HG03039 (cell line): ENCODE data around the gene MT1F.
"Not testable (repeated sequence)": the region's sequence is repeated elsewhere in the genome, so short reads cannot be mapped to it uniquely, and the experiment has no call there.

ENCODE experiments used
- ATAC-seq: cut with Tn5 transposase; IDR thresholded peaks from one replicate; pipeline ENCODE4 v1.9.1; 2021; ENCODE audit warnings: mild to moderate bottlenecking, moderate library complexity; ENCODE audit not compliant: unreplicated experiment

Gene MT1F

GRCh38 chr16:56669840-56670619 is 12.3 kb downstream of the MT1F start:
- no peak for ATAC-seq

GRCh38 chr16:56670620-56670934 is 12.8 kb downstream of the MT1F start:
- ATAC-seq: no peak

- ATAC-seq: not testable (repeated sequence)
Measured at GRCh38 chr16:56671691-56672090, 13.9 kb downstream of the MT1F start.

- ATAC-seq: not testable (repeated sequence)
Measured at GRCh38 chr16:56672171-56672570, 14.4 kb downstream of the MT1F start.

GRCh38 chr16:56672761-56673536 is 15.2 kb downstream of the MT1F start:
- no peak for ATAC-seq

GRCh38 chr16:56673921-56674320 is 16.2 kb downstream of the MT1F start:
- no peak for ATAC-seq

GRCh38 chr16:56674570-56674969 is 16.8 kb downstream of the MT1F start:
- not testable (repeated sequence) for ATAC-seq

GRCh38 chr16:56675685-56676210 is 18.0 kb downstream of the MT1F start:
- ATAC-seq: no peak

GRCh38 chr16:56677474-56677873 is 19.7 kb downstream of the MT1F start:
- no peak for ATAC-seq

- no peak for ATAC-seq
Measured at GRCh38 chr16:56679078-56679730, 21.4 kb downstream of the MT1F start.

- no peak for ATAC-seq
Measured at GRCh38 chr16:56679818-56680217, 22.1 kb downstream of the MT1F start.

GRCh38 chr16:56681939-56682702 is 24.4 kb downstream of the MT1F start, which contains the start of gene MT1X:
Gene MT1X, plus strand, starts transcription at chr16:56682470. Its CDS starts 71 bp downstream, at chr16:56682541.
- ATAC-seq: peak; percentile 96

- no peak for ATAC-seq
Measured at GRCh38 chr16:56682703-56683397, 25.1 kb downstream of the MT1F start.

GRCh38 chr16:56683424-56684172 is 25.8 kb downstream of the MT1F start:
- no peak for ATAC-seq

- ATAC-seq: no peak
Measured at GRCh38 chr16:56684256-56684925, 26.6 kb downstream of the MT1F start.

GRCh38 chr16:56684926-56685590 is 27.3 kb downstream of the MT1F start:
- no peak for ATAC-seq

GRCh38 chr16:56686758-56687157 is 29.0 kb downstream of the MT1F start:
- no peak for ATAC-seq

- ATAC-seq: no peak
Measured at GRCh38 chr16:56688762-56689161, 31.0 kb downstream of the MT1F start.
